HG03095 (cell line): ENCODE results near the gene KAZN.

Experiments used
- ATAC-seq: cut with Tn5 transposase; IDR thresholded peaks from one replicate; pipeline ENCODE4 v1.9.1; 2021; ENCODE audit warnings: moderate library complexity; ENCODE audit not compliant: unreplicated experiment

KAZN gene

DNA sequence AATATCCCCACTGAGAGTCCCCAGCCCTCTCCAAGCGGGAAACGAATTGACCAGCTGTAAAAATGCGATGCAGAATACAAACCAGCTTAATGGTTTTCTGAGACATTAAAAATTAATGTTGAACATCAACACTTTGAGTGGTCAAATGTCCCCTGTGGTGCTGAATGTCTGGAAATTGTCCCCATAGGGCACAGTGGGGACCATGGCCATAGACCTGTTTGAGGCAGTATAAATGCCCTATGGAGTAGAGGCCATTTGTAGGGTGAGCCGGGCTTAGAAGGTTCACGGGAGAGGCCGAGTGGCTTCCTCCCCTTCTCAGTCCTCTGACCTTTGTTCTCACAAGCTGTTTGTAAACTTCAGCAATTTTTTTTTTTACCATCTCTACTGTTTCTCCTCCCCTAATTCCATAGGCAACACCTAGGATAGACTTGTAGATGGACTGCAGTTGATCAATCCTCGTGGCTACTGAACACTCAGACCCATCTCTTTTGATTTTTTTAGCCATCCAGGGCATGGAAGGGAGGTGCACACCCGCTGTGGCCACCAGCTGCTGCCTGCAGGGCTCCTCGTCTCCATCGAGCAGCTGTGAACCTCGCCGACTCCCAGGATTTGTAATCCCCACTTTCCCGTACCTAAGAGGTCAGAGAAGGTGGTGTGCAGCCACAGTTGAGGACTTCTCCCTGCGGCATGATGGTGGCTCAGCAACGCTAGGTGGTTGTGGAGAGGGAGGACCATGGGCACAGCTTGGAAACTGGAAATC is 41.0 kb downstream of the KAZN start:
- no peak for ATAC-seq

DNA sequence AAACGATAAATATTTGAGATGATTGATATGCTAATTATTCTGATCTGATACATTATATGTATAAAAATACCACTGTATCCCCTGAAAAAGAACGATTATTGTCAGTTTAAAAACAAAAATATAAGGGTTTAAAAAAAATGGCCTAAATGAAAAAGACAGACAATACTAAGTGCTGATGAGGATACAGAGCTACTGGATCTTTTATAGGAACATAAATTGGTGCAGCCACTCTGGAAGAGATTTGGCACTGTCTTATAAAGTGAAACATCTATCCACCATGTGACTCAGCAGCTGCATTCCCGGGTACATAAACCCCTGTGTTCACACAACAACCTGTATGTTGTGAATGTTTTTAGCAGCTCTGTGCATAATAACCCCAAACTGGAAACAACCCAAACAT is 44.2 kb downstream of the KAZN start:
- ATAC-seq = no peak

DNA sequence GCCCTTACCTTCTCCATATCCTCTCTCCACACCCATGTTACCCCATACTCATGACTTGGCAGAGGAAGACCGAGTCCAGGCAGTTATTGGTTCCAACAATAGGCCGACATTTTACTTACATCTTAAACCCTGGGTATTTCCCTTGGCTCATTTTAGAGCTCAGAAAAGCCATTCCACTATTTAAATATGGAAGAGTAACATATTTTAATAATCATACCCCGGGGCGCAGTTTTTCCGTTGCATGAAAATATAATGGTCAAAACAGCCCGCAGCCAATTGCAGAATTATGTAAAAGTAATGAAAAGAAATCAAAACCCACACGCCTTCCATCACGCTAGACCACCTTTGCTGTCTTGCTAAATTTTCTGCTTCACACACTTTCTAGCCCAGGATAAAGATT is 48.5 kb downstream of the KAZN start:
- no peak for ATAC-seq

DNA sequence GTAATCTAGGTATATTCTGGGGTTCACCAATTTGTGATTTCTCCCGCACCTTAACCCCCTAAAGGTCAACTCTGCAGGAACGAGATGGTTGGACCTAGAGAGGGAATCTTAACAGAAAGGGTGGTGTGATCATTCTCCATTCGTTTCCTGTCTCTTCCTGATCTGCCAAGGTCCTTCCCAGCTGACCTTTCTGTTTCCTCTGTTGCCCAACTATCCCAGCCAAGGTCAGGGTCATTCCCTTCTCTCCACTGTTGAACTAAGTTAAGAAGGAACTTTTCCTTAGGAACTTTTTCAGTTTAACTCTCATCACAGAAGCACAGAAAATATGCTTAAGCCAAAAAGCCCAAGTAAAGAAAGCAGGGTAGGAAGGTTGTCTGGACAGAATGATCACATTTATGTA is 49.3 kb downstream of the KAZN start:
- no peak for ATAC-seq

DNA sequence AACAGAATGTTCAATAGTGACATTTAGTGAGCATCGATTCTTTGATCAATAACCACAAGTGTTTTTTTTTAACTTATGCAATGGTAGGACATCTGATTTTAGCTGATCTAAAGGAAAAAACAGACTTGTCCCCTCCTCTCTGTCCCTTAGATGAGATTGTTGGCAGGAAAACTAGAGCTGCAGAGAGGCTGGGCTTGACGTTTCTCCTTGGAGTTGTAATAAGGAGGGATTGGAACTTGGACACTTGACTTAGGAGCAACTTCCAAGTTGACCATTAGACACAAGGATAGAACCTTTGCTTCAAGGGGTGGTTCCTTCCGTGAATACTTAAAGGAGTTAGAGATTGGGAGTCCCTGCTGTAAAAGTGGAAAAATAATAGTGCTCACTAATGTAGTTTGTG is 49.9 kb downstream of the KAZN start:
- no peak for ATAC-seq

DNA sequence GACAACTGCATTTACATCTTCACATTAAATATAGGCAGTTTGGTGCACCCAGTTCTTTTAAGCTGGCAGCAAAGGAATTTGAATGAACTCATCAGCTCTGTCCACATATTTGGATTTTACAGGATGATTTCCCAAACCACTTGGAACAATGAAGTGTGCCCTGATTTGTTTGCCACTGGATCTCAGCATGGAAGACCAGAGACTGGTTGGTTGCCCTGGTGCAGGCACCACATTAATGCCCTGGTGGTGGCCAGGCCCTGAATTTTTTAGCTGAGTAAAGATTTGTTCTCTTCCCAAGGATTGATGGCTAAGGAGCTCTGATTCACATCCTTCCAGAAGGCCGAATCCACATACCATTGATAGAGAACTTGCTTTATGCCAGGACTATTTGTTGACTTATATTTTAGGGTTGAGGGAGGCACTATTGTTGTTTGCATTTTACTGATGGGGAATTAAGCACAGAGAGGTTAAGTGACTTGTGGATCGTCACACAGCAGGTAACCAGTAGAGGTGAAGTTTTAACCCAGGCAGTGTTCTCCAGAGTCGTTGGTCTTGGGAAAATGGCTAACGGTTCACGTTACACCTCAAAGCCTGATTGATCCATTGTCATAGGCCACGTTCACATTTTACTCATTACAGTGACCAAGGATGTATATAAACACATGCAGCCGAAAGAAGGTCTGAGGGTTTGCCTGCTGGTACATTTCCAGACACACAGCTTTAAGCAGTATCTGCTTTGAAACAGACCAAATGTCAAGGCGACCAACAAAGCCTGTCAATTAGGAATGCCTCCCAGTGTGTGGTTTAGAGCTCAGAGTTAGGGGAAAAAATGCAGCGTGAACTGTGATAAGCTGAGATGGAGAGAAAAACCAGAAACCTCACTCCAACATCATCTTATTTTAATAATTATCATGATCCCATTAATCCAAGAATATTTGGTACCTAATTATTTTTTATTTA is 50.7 kb downstream of the KAZN start:
- ATAC-seq = no peak

DNA sequence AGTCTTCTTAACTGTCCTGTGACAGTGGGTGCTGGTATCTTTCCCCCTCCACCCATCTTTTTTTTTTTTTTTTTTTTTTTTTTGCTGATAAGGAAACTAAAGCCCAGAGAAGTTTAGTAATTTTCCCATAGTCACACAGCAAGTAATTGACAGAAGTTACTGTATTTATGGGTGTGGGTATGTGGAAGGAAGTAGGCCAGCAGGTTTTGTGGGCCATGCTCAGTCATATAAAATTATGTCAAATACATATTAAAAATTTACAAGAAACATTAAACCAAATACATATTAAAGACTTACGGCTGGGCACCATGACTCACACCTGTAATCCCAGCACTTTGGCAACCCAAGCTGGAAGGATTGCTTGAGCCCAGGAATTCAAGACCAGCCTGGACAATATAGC is 51.5 kb downstream of the KAZN start:
- no peak for ATAC-seq

GRCh38 chr1:14650951-14651350 is 52.5 kb downstream of the KAZN start:
- no peak for ATAC-seq

- ATAC-seq = no peak
Observed at GRCh38 chr1:14652840-14653239, 54.4 kb downstream of the KAZN start.

DNA sequence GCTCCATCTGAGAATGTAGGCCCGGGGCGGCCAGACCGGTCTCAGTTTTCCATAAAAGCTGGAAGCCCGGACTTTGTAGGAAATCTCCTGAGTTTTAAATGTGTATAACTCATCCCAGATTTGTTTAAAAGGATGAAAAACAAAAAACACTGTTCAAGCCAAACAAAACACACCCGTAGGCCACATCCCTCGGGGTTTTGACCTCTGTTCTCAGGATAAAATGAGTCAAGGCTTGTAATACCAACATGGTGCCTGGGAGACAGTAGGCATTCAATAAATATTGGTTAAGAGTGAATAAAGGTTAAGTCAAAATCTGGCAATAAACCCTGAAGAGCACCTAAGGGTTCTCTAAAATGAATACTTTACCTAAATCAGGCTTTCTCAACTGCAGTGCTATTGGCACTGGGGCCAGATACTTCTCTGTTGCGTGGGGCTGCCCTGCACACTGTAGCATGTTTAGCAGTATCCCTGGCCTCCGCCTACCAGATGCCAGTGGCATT is 55.0 kb downstream of the KAZN start:
- ATAC-seq = no peak

GRCh38 chr1:14654554-14654953 is 56.1 kb downstream of the KAZN start:
- ATAC-seq = no peak

DNA sequence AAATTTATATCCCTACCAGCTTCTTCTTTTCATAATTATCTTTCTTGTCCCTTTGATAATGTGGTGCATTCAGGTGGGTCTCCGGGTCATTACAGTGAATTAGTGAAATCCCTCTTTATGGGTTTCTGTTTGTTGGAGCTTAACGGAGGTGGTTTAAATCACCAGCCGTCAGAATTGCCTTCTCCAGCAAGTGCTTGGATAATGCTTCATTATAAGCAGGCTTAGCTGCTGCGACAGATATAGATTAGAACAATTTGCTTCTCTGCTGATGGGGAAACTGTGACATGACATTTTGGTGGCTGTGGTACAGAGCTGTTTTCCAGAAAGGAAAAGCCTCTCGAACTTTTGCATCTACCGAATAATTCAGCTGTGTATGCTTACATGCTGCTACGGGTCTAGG is 56.9 kb downstream of the KAZN start:
- no peak for ATAC-seq

- ATAC-seq = no peak
Observed at GRCh38 chr1:14656384-14656937, 58.0 kb downstream of the KAZN start.

DNA sequence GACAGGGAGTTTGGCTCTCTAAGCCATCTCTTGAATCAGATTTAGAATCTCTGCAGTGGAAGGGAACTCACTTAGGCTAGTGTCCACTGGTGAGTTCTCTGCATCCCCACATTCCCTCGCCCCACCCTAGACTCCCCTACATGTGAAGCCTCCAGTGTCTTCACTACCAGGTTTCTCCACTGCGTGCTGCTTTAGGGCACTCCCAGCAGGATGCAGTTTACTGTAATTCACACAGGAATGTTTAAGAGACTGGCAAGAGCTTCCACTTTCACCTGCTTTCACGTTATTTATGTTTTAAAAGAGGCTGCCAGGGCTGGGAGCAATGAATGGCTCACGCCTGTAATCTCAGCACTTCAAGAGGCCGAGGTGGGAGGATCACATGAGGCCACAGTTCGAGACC is 60.2 kb downstream of the KAZN start:
- ATAC-seq = no peak

DNA sequence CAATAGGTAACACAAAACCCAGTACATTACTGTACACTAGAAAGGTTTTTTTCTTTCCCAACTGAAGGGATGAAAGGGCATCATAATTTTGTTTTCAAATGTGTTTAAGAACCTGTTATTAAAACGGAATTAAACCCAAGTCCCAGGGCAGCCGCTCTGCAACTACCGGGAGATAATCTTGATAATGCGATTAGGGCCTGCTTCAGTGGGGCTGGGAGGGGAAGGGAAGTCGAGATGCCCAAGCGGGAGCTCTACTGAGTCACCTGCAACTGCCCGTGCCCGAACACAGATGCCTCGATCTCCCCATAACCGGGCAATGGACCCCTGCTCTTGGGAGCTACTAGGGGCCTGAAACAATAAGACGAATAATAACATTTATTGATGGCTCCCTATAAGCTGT is 61.4 kb downstream of the KAZN start:
- no peak for ATAC-seq

- no peak for ATAC-seq
Observed at GRCh38 chr1:14660801-14661200, 62.3 kb downstream of the KAZN start.

DNA sequence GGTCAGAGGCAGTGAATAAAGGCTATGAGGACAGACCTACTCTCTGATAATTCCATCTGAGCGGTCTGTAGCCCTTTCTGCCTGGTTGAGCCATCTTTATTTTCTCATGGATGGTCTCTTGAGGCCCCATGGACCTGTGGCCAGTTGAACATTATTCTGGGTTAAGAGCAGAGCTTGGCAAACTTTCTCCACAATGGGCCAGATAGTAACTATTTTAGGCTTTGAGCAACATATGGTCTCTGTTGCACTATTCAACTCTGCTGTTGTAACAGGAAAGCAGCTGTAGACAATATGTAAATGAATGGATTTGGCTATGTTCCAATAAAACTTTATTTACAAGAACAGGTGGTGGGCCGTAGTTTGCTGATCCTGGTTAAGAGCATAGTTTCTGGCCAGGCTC is 62.7 kb downstream of the KAZN start:
- no peak for ATAC-seq

- no peak for ATAC-seq
Observed at GRCh38 chr1:14662116-14662515, 63.6 kb downstream of the KAZN start.

- ATAC-seq = no peak
Observed at GRCh38 chr1:14663773-14664172, 65.3 kb downstream of the KAZN start.

- ATAC-seq = no peak
Observed at GRCh38 chr1:14666373-14666772, 67.9 kb downstream of the KAZN start.

DNA sequence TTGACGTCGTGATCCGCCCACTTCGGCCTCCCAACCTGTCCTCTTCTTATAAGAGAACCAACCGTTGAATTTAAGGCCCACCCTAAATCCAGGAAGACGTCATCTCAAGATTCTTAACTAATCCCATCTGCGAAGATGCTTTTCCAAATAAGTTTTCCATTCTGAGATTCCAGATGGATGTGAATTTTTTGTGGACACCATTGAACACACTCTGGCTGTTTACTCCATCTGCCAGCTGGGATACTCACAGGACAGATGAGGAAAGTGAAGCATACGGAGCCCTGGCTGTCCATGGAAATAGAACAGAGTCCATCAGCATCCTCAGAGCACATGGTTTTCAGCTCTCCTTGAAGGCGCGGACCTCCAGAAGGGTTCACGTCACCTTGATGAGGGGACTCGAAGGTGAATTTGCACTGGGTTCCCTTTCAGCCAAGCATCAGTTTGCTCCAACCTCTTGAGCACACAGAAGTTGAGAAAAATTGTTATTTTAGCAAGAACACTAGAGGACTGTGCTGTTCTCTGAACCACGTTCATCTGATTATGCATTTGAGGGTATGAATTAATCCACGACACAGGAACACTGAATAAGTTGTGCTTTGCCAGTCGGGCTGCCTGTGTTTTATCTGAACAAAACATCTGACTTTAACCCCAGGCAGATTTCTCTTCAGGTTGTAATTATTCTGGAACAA is 68.6 kb downstream of the KAZN start:
- no peak for ATAC-seq
